Epithelial cell of proximal tubule (primary cell): ENCODE results near the gene ST6GALNAC6. TPM values are rescaled to one million over a fixed set of nuclear protein-coding genes. Genes with fewer than 3 reads are reported as not detected.

Source experiments
- DNase-seq: peaks from one replicate; pipeline ENCODE4 v3.0.0-alpha.2; 2011; ENCODE audit warnings: low read depth
- H3K4me3 ChIP-seq: 2 replicates; pipeline ENCODE4 v1.5.1; 2011; ENCODE audit warnings: low read depth, mild to moderate bottlenecking, low read length
- CTCF ChIP-seq: conservative IDR thresholded peaks from 2 replicates; pipeline ENCODE4 v1.5.1; 2012; ENCODE audit warnings: low read depth, mild to moderate bottlenecking, low read length
- total RNA-seq: library from RNA; depleted of rRNA; stranded (reverse); fragments of >200 nt; gene quantifications from 2 replicates; pipeline ENCODE4 v1.2.3, GENCODE V29; 2015

Gene ST6GALNAC6
- total RNA-seq, 1 donor from 2014 or later, result 23.5 TPM

GRCh38 chr9:127934248-127934647, 34.8 kb upstream of the ST6GALNAC6 start:
- no peak overlapping the region for H3K4me3 ChIP-seq
- TF ChIP-seq CTCF, result no peak
- no peak for DNase-seq

- DNase-seq, result no peak
- TF ChIP-seq CTCF, result no peak
Measured at GRCh38 chr9:127931092-127931881, 31.9 kb upstream of the ST6GALNAC6 start.

GRCh38 chr9:127930231-127931091, 31.1 kb upstream of the ST6GALNAC6 start, which contains the start of gene PIP5KL1:
TSS of gene PIP5KL1 (minus strand) at chr9:127930777. CDS start at chr9:127930752, 25 bp downstream.
- no peak for DNase-seq

More at GRCh38 chr9:127931092-127931881, 31.9 kb upstream of the ST6GALNAC6 start:
- H3K4me3 ChIP-seq, result peak overlapping the region; percentile 59

GRCh38 chr9:127929625-127929979, 30.2 kb upstream of the ST6GALNAC6 start:
- DNase-seq, result no peak
- no peak overlapping the region for H3K4me3 ChIP-seq
- no peak for TF ChIP-seq CTCF

More at GRCh38 chr9:127930231-127931091, 31.1 kb upstream of the ST6GALNAC6 start, which contains the start of gene PIP5KL1:
- peak within 1 kb of the TSS; percentile 59 for H3K4me3 ChIP-seq
- TF ChIP-seq CTCF, result peak; percentile 12

GRCh38 chr9:127928676-127929624, 29.5 kb upstream of the ST6GALNAC6 start:
- DNase-seq, result no peak

More at GRCh38 chr9:127928676-127929624, 29.5 kb upstream of the ST6GALNAC6 start:
- no peak overlapping the region for H3K4me3 ChIP-seq
- no peak for TF ChIP-seq CTCF
